Endothelial cell of umbilical vein (primary cell): ENCODE results near the gene COLQ. TPM values are rescaled to one million over a fixed set of nuclear protein-coding genes. Genes with fewer than 3 reads are reported as not detected.

Source experiments
- BruUV-seq: library from RNA; stranded (reverse); fragments of 400-500 nt; replicated peaks from 2 replicates; lab custom pipeline; 2021; lab: Mats Ljungman, UMichigan
- CTCF ChIA-PET: fragments of 300-600, 350-600 bp; sonication (Branson Sonifier 250); formaldehyde crosslinking; loops from one replicate; lab custom pipeline; 2021; ENCODE audit warnings: antibody characterized with exemption, inconsistent platforms; lab: Charles Lee
- POLR2A ChIA-PET: fragments of 300-600, 350-600 bp; sonication (Branson Sonifier 250); formaldehyde crosslinking; loops from one replicate; lab custom pipeline; 2021; ENCODE audit warnings: antibody characterized with exemption, inconsistent platforms; lab: Charles Lee
- DNase-seq: peaks from one replicate; pipeline ENCODE4 v3.0.0-alpha.2; 2011; ENCODE audit warnings: low read depth, low spot score
- FAIRE-seq: peaks from 2 replicates; lab custom pipeline; 2011; peaks lifted over from hg19 to GRCh38; lab: Jason Lieb, UNC
- H2AFZ ChIP-seq: 2 replicates; pipeline ENCODE4 v1.6.0; 2012; ENCODE audit warnings: low read depth, low read length, control low read depth, inconsistent platforms
- H3K27ac ChIP-seq: 2 replicates; pipeline ENCODE4 v1.5.1; 2011; ENCODE audit warnings: low read depth, mild to moderate bottlenecking, control low read depth, low read length, moderate library complexity; ENCODE audit not compliant: insufficient read depth
- H3K27me3 ChIP-seq, 2 experiments: 2 replicates each; pipeline versions ENCODE4 v1.6.0 to v1.6.1; 2011; ENCODE audit warnings: low read length in 2 of 2, mixed read lengths in 1 of 2; ENCODE audit not compliant: control insufficient read depth in 2 of 2, insufficient read depth in 2 of 2
- H3K36me3 ChIP-seq, 2 experiments: 2 replicates in 1 of 2; 3 replicates in 1 of 2; pipeline ENCODE4 v1.5.1; 2011; ENCODE audit warnings: low read length in 2 of 2, mild to moderate bottlenecking in 1 of 2, moderate library complexity in 1 of 2; ENCODE audit not compliant: control insufficient read depth in 2 of 2, insufficient read depth in 2 of 2; ENCODE audit errors: extremely low read depth in 1 of 2
- H3K4me1 ChIP-seq: 3 replicates; pipeline ENCODE4 v1.5.1; 2011; ENCODE audit warnings: mild to moderate bottlenecking, low read length; ENCODE audit not compliant: control insufficient read depth, insufficient read depth; ENCODE audit errors: extremely low read depth
- H3K4me2 ChIP-seq: 2 replicates; pipeline ENCODE4 v1.6.1; 2011; ENCODE audit warnings: low read length, control low read depth, mixed read lengths; ENCODE audit not compliant: insufficient read depth
- H3K4me3 ChIP-seq, 3 experiments: fragments of 200-600 bp in 1 of 3; sonication (generic), shearing (Covaris generic) in 1 of 3; replicated peaks in 1 of 3; 2 replicates each; pipeline ENCODE4 v1.5.1; 2011 to 2016; ENCODE audit warnings: control low read depth in 3 of 3, low read length in 3 of 3, mild to moderate bottlenecking in 2 of 3, inconsistent platforms in 1 of 3, low read depth in 1 of 3, moderate library complexity in 1 of 3; ENCODE audit not compliant: insufficient read depth in 1 of 3
- H3K79me2 ChIP-seq: 2 replicates; pipeline ENCODE4 v1.6.0; 2012; ENCODE audit warnings: low read length, inconsistent platforms; ENCODE audit not compliant: control insufficient read depth, insufficient read depth
- H3K9ac ChIP-seq: replicated peaks from 2 replicates; pipeline ENCODE3; 2011; ENCODE audit warnings: low read length, control low read depth; ENCODE audit not compliant: insufficient read depth; ENCODE audit errors: extremely low read depth
- H3K9me1 ChIP-seq: replicated peaks from 3 replicates; pipeline ENCODE4 v1.6.0; 2011; ENCODE audit warnings: mild to moderate bottlenecking, low read length; ENCODE audit not compliant: control insufficient read depth, insufficient read depth; ENCODE audit errors: extremely low read depth
- H3K9me3 ChIP-seq: replicated peaks from 2 replicates; pipeline ENCODE4 v1.5.1; 2012; ENCODE audit warnings: low read length, inconsistent platforms; ENCODE audit not compliant: control insufficient read depth, insufficient read depth
- H4K20me1 ChIP-seq: replicated peaks from 2 replicates; pipeline ENCODE3; 2011; ENCODE audit warnings: mild to moderate bottlenecking, low read length; ENCODE audit not compliant: control insufficient read depth, insufficient read depth; ENCODE audit errors: extremely low read depth
- CTCF ChIP-seq, 2 donors: IDR thresholded peaks; 1 replicate in 1 of 2; 2 replicates in 1 of 2; pipeline ENCODE4 v1.5.1; 2011; ENCODE audit warnings: low read length in 2 of 2, mild to moderate bottlenecking in 2 of 2, moderate library complexity in 2 of 2, control low read depth in 1 of 2, inconsistent platforms in 1 of 2, low read depth in 1 of 2; ENCODE audit not compliant: insufficient read depth in 1 of 2; ENCODE audit errors: extremely low read depth in 1 of 2
- EZH2 ChIP-seq: IDR thresholded peaks from 2 replicates; pipeline ENCODE4 v1.6.1; 2012; ENCODE audit warnings: borderline replicate concordance, low read depth, mild to moderate bottlenecking, moderate library complexity, low read length, inconsistent platforms; ENCODE audit not compliant: severe bottlenecking
- FOS ChIP-seq: IDR thresholded peaks from 2 replicates; pipeline ENCODE4 v1.6.1; 2011; ENCODE audit warnings: mild to moderate bottlenecking, low read length, moderate library complexity, borderline replicate concordance; ENCODE audit not compliant: insufficient read depth
- GATA2 ChIP-seq: IDR thresholded peaks from 2 replicates; pipeline ENCODE4 v1.7.0; 2011; ENCODE audit warnings: low read depth, mild to moderate bottlenecking, moderate library complexity, mixed read lengths, low read length; ENCODE audit not compliant: insufficient read length, insufficient read depth
- JUN ChIP-seq: IDR thresholded peaks from 2 replicates; pipeline ENCODE4 v1.6.1; 2011; ENCODE audit warnings: borderline replicate concordance, low read depth; ENCODE audit not compliant: insufficient read length, insufficient read depth
- MAX ChIP-seq: IDR thresholded peaks from 2 replicates; pipeline ENCODE4 v1.6.1; 2011; ENCODE audit not compliant: insufficient read depth, insufficient read length
- POLR2A ChIP-seq: IDR thresholded peaks from 2 replicates; pipeline ENCODE4 v1.6.1; 2012; ENCODE audit warnings: low read depth, mild to moderate bottlenecking, control low read depth, low read length
- dilution Hi-C: fragments of 300-500 bp; cut with MboI; formaldehyde crosslinking; loops from one replicate; pipeline ENCODE4 v1.15.0; 2019; ENCODE audit warnings: low sequenced_read_pairs; ENCODE audit not compliant: extremely low pct_ligation_motif_present
- intact Hi-C: fragments of 100-400 bp; cut with micrococcal nuclease; formaldehyde crosslinking; loops from one replicate; pipeline ENCODE4 v1.10.0; 2022
- polyA plus RNA-seq, 4 experiments: library from polyadenylated mRNA; depleted of rRNA in 3 of 4; stranded (reverse) in 3 of 4; unstranded in 1 of 4; fragments of >200 nt; gene quantifications; 2 replicates each; pipeline versions ENCODE4 v1.2.1 to v1.2.3, GENCODE V29; 2011 to 2012; ENCODE audit warnings: missing spikeins in 1 of 4
- total RNA-seq: library from RNA; stranded (reverse); gene quantifications from 2 replicates; pipeline ENCODE4 v1.2.3, GENCODE V29; 2021

The COLQ gene
- total and polyA plus RNA-seq, 2 donors (not counting 3 experiments of a cell fraction or from before 2014, with no cell fraction given), result 2.0 to 2.3 TPM

DNA sequence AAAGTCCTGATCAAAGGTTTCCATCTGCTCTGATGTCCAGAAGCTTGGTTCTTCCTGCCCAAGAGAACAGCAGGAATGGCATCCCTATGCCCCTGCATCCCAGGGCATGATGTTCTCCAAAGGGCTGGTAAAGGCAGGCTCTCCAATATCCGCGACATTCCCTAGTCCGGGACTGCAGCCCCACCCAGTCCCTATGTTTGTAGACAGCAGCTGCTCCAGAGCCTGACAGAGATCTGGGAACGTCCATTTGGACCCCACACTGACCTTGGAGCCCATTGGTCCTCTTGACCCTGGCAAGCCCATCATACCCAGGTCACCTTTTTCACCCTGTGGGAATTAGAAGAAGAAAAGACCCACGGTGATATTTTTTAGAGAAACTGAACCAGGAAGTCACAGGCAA is 46.3 kb downstream of the COLQ start:
- ChIA-PET POLR2A (no interaction called here), CTCF (no interaction called here)
- peaks cover 0 to 2% of the 10 kb centered on the region in 2 experiments for H3K27me3 ChIP-seq
- no peaks in the 10 kb centered on the region for H3K4me1 ChIP-seq
- DNase-seq (no peak), FAIRE-seq (no peak)
- H2AFZ ChIP-seq, result no peak overlapping the region
- H3K9me3 ChIP-seq, result no peaks in the 10 kb centered on the region
- H4K20me1 ChIP-seq, result no peaks in the 10 kb centered on the region
- intact Hi-C loops, result no loop called here
- H3K4me2 ChIP-seq, result no peak overlapping the region
- dilution Hi-C loops, result no loop called here
- TF ChIP-seq GATA2, result no peak
- TF ChIP-seq MAX, result no peak
- no peak for TF ChIP-seq EZH2
- TF ChIP-seq JUN, result no peak
- TF ChIP-seq POLR2A, result no peak
- TF ChIP-seq CTCF (IDR thresholded peaks at IDR 0.05; ENCODE audit: extremely low read depth in 1 of 2, insufficient read depth in 1 of 2, low read depth in 1 of 2, low read length in 2 of 2), result no peak
- no peaks in the 10 kb centered on the region for H3K79me2 ChIP-seq
- H3K4me3 ChIP-seq, result no peak overlapping the region
- H3K9me1 ChIP-seq, result no peaks in the 10 kb centered on the region
- BruUV-seq, result no TSS peak
- no peaks in the 10 kb centered on the region for H3K36me3 ChIP-seq
- no peak overlapping the region for H3K27ac ChIP-seq
- H3K9ac ChIP-seq, result no peak overlapping the region

GRCh38 chr3:15471861-15472260 is 49.6 kb downstream of the COLQ start:
- no peak for DNase-seq

More at GRCh38 chr3:15471861-15472260, 49.6 kb downstream of the COLQ start:
- TF ChIP-seq EZH2 (no peak), GATA2 (no peak), FOS (no peak)
- no peak overlapping the region for H3K4me2 ChIP-seq
- ChIA-PET CTCF (no interaction called here), POLR2A (no interaction called here)
- no peak overlapping the region for H3K4me3 ChIP-seq
- no peak overlapping the region for H3K9ac ChIP-seq
- FAIRE-seq, result no peak
- BruUV-seq, result no TSS peak
- intact Hi-C loops, result no loop called here
- H3K79me2 ChIP-seq, result no peaks in the 10 kb centered on the region
- H2AFZ ChIP-seq, result no peak overlapping the region
- dilution Hi-C loops, result no loop called here
- no peaks in the 10 kb centered on the region for H4K20me1 ChIP-seq
- no peaks in the 10 kb centered on the region for H3K9me1 ChIP-seq
- peaks cover 0 to 2% of the 10 kb centered on the region in 2 experiments for H3K27me3 ChIP-seq
- H3K36me3 ChIP-seq, result no peaks in the 10 kb centered on the region
- no peaks in the 10 kb centered on the region for H3K9me3 ChIP-seq
- no peak overlapping the region for H3K27ac ChIP-seq
- no peaks in the 10 kb centered on the region for H3K4me1 ChIP-seq
